Activated naive CD8-positive, alpha-beta T cell treated with anti-CD3 and anti-CD28 coated beads, Interleukin-2, amount 50 U/mL, for 16 hours (primary cell): ENCODE data around the gene TNFRSF19.
"Not testable (repeated sequence)": the region's sequence is repeated elsewhere in the genome, so short reads cannot be mapped to it uniquely, and the experiment has no call there.

ENCODE experiments used
- DNase-seq: peaks from one replicate; pipeline ENCODE4 v3.0.0-alpha.2; 2020; ENCODE audit warnings: low read depth, low spot score

The TNFRSF19 gene

DNA sequence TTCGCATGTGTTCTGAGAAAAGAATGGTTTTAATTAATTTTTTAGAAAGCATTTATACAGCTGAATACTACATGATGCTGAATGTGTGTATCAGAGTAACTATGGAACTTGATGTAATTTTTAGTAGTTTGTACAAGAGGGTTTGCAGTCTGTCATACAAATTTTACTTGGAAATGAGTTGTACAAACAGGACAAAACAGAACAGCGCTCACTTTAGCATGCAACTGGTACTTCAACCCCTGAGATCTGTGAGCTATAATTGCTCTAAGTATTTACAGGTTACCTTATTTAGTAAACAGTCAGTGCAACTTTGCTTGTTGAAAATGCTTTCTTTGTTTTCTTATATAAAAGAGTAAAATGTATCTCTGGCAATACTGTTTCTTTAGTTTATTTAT lies 706 bp downstream of the TNFRSF19 start:
- DNase-seq = no peak

- DNase-seq = no peak
Observed at GRCh38 chr13:23571431-23571830, 1.2 kb downstream of the TNFRSF19 start.

DNA sequence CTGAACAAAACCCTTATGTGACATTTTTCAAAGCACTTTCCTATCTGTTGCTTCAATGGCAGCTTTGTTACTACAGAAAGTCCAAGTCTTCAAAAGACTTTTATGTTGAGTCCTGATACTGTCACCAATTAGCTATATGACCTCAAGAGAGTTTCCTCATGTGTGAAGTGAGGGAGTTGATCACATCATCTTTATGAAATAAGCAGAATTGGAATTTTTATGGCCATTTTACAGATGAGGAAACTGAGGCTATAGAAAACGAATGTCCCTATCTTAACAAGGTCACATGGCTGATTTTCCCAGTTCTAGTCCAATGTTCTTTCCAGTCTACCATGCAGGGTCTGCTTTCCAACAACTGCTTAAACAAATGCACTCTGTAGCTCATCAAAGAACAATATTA lies 2.6 kb downstream of the TNFRSF19 start:
- DNase-seq = no peak

GRCh38 chr13:23574421-23575145 lies 4.4 kb downstream of the TNFRSF19 start:
- DNase-seq = no peak

GRCh38 chr13:23575632-23576031 lies 5.4 kb downstream of the TNFRSF19 start:
- DNase-seq = no peak

DNA sequence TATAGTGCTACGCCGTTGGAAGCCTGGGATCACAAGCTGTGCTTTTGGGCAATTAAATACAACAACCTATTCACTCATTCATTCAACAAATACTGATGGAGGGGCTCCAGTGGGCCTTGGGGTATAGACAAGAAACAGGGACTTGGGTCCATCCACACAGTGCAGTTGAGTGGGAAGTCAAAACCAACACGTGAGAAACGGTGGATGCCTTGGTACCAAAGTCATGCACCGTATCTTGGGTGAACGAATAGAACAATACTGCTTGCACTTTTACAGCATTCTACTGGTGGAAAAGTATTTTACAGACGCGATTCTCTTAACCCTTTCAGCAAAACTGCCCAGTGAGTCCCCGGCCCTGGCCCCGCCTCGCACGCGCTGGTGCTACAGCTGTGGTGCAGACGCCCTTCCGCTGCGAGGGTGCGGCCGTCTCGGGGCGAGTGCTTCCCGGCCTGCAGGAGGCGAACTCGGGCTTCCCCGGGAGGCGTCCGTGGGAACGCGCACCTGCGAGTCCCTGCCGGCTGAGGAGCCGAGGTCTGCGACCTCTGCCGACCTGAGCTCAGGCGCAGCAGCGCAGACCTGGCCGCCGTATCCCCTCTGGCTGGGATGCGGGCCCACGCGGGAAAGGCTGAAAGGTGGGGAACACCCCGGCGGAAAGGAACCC lies 8.3 kb downstream of the TNFRSF19 start:
- DNase-seq = peak; percentile 8

DNA sequence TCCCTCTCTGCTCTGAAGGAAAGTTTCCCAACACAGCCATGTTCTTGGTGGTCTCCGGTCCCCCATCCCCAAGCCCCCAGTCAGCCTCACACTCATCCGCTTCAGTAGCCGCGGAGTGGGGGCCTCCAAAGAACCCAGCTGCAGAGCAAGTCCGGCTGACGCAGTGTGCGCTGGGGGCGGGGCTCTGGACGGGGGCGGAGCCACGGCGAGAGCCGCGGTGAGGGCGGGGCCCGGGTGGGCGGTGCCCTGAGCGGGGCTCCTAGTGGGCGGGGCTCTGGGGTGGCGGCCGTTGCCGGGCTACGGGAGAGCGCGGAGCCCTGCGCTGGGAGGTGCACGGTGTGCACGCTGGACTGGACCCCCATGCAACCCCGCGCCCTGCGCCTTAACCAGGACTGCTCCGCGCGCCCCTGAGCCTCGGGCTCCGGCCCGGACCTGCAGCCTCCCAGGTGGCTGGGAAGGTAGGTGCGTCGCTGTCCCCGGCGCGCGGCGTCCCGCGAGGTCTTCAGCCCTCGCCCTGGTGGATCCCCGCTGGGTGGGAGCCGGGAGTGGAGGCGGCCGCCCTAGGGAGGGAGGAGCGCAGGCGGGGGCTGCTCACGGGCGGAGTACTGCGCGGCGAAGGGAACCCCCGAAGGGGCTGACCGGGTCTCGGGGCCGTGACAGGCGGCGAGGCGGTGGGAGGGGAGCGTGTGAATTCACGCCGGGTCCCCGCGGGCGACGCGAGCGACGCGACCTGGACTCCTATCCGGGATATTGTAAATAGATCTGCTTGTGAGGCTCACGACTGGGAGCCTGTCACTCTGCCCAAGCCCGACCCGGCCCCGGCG lies 9.1 kb downstream of the TNFRSF19 start:
- peak; percentile 83 for DNase-seq

- DNase-seq = no peak
Observed at GRCh38 chr13:23579896-23580683, 9.9 kb downstream of the TNFRSF19 start.

DNA sequence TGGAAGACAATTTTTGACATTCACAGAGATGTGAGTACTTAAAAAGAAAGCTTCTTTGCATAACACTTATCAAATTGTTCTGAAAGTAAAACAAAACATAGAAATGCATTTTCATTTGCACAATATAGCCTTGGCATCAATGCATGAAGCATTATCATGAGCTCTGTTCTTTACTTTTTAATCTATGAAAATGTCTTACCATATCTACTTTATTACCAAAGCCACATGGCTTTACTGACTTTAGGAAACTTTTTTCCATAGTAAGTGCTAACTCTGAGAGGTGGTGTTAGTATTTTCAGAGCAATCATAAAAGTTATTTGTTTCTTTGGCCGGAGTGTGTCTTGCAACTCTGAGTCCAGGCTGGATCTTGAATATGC lies 10.5 kb downstream of the TNFRSF19 start:
- no peak for DNase-seq

GRCh38 chr13:23583491-23583890 lies 13.3 kb downstream of the TNFRSF19 start:
- no peak for DNase-seq

DNA sequence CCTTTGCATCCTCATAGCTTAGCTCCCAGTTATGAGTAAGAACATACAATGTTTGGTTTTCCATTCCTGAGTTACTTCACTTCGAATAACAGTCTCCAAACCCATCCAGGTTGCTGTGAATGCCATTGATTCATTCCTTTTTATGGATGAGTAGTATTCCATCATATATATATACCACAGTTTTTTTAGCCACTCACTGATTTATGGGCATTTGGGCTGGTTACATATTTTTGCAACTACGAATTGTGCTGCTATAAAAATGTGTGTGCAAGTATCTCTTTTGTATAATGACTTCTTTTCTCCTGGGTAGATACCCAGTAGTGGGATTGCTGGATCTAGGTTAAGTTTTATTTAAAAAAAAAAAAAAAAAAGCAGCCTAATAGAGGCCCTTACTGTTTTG lies 14.1 kb downstream of the TNFRSF19 start:
- no peak for DNase-seq

DNA sequence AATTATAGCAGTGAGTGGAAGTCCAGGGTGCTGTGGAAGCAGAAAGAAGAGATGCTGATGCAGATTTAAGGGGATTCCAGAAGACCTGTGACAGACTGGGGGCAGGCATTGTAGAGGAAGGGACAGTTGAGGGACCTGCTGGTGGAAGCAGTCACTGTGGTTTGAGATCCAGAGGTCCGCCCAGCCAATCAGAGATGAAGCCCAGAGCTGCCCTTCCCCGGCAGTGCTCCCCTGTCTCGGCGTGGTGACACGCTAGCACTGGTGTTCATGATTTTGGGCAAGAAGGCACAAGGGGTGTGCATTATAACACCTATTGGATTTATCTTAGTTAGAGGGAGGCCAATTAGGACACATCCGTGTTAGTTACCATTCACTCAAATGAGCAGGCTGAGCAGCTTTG lies 16.1 kb downstream of the TNFRSF19 start:
- no peak for DNase-seq

- no peak for DNase-seq
Observed at GRCh38 chr13:23588666-23589065, 18.5 kb downstream of the TNFRSF19 start.

GRCh38 chr13:23592596-23592995 lies 22.4 kb downstream of the TNFRSF19 start:
- DNase-seq = no peak

- DNase-seq = no peak
Observed at GRCh38 chr13:23593148-23593547, 22.9 kb downstream of the TNFRSF19 start.

DNA sequence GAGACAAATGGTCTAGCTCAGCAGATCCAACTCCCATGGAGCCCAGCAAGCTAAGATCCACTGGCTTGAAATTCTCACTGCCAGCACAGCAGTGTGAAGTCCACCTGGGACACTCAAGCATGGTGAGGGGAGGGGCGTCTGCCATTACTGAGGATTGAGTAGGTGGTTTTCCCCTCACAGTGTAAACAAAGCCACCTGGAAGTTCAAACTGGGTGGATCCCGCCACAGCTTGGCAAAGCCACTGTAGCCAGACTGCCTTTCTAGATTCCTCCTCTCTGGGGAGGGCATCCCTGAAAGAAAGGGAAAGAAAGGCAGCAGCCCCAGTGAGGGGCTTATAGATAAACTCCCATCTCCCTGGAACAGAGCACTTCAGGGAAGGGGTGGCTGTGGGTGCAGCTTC lies 24.1 kb downstream of the TNFRSF19 start:
- DNase-seq = not testable (repeated sequence)

- no peak for DNase-seq
Observed at GRCh38 chr13:23598369-23598768, 28.2 kb downstream of the TNFRSF19 start.

DNA sequence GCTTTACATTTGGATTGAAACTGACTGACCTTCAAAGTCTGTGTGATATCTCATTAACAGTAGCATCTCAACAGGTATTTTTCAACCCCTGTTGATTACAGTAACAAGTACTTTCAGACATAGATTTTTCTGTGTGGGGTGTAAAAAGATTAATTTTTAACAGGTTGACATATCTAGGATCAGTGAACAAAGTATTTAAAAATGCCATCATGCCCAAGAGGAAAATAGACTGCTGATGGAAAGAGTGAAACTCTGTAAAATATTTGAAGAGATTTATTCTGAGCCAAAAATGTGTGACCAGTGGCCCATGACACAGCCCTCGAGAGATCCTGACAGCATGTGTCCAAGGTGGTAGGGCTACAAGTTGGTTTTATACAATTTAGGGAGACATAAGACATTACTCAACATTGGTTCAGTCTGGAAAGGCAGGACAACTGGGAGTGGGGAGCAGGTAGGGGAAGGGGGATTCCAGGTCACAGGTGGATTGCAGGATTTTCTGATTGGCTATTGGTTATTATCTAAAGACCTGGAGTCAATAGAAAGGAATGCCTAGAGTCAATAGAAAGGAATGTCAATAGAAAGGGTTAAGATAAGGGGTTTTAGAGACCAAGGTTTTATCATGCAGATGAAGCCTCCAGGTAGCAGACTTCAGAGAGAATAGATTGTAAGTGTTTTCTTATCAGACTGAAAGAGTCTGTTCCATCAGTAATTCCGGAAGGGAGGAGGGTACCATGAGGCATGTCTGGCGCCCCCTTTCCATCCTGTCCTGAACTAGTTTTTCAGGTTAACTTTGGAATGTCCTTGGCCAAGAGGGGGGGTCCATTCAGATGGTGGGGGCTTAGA lies 29.1 kb downstream of the TNFRSF19 start:
- no peak for DNase-seq

DNA sequence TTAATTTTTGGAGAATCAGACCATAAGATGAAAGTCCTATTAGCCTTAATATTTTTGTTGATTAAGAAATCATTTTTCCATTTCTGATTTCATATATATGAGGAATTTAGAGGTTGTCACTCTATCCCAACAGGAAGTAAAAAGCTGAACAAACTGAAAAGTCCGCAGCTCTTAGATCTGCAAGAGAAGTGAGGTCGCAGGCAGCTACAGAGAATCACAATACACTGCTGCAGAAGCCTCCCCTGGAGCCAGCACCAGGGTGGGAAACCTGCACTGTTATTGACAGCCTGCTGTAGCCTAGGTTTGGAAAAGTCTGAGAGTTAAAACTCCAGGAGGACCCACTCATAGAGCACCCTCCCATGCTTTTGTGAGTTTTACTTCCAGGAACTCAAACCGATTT lies 29.9 kb downstream of the TNFRSF19 start:
- no peak for DNase-seq

DNA sequence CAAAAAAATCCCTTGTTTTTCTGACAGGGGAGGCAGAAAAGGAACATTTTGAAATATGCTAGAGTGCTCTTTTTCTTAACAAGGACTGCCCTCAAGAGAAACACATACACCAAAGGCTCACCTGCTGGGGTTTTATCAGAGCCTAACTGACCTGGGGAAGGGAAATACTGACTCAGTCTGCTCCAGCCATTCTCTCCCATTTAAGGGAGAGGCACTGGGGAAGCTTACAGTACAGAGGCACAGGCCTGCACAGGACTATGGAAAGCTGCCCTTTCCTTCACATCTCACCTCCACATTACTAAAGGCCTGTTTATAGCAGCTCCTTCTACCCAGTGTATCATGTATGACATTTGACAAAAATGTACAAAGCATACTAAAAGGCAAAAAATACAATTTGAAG lies 30.3 kb downstream of the TNFRSF19 start:
- DNase-seq = no peak

- no peak for DNase-seq
Observed at GRCh38 chr13:23605831-23606230, 35.6 kb downstream of the TNFRSF19 start.
